ENCODE measurements around the gene CNTNAP2.
A peak's percentile ranks its signal among the peaks of the same experiment; 100 is the strongest.
"Not testable (repeated sequence)": the region's sequence is repeated elsewhere in the genome, so short reads cannot be mapped to it uniquely, and the experiment has no call there.

Gene CNTNAP2

DNA sequence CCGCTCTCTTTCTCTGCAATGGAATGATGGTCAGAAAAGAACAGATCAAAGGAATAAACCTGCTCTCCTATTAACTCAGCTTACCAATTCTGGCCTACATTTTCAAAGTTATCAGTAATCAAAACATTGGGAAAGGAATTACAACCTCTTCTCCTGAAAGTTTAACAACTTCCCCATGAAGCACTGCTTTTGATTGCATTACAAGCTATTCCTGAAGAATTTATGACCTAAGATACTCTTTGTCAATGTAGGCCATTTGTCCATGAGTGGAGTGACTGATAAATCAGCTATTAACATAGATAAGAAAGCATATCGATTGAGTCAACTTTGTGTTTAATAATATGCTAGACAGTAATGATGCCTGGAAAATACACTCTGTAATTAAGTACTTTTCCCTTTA, 2202.2 kb downstream of the CNTNAP2 start:
- TF ChIP-seq, protein P1, sequence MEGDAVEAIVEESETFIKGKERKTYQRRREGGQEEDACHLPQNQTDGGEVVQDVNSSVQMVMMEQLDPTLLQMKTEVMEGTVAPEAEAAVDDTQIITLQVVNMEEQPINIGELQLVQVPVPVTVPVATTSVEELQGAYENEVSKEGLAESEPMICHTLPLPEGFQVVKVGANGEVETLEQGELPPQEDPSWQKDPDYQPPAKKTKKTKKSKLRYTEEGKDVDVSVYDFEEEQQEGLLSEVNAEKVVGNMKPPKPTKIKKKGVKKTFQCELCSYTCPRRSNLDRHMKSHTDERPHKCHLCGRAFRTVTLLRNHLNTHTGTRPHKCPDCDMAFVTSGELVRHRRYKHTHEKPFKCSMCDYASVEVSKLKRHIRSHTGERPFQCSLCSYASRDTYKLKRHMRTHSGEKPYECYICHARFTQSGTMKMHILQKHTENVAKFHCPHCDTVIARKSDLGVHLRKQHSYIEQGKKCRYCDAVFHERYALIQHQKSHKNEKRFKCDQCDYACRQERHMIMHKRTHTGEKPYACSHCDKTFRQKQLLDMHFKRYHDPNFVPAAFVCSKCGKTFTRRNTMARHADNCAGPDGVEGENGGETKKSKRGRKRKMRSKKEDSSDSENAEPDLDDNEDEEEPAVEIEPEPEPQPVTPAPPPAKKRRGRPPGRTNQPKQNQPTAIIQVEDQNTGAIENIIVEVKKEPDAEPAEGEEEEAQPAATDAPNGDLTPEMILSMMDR (conservative IDR thresholded peaks at IDR 0.05; ENCODE audit: low read depth, low read length), result no peak
- no peak for DNase-seq (ENCODE audit: low read depth)
- no peak overlapping the region for H3K4me3 ChIP-seq (ENCODE audit: low read depth, low read length)

DNA sequence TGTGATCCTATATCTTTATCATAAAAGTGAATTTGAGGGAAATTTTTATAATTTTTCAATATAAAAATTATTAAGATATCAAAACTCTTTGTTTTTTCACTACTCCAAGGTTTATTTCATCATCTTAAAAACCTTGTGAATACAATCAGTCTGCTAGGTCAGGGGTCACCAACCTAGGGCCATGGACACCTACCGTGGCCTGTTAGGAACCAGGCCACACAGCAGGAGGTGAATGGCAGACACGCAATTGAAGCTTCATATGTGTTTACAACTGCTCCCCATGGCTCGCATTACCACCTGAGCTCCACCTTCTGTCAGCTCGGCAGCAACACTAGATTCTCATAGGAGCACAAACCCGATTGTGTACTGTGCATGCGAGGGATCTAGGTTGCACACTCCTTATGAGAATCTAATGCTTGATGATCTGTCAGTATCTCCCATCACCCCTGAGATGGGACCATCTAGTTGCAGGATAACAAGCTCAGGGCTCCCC, 2202.8 kb downstream of the CNTNAP2 start:
- TF ChIP-seq, protein P1 (conservative IDR thresholded peaks at IDR 0.05; ENCODE audit: low read depth, low read length), result no peak
- no peak for DNase-seq (ENCODE audit: low read depth)
- no peak overlapping the region for H3K4me3 ChIP-seq (ENCODE audit: low read depth, low read length)

DNA sequence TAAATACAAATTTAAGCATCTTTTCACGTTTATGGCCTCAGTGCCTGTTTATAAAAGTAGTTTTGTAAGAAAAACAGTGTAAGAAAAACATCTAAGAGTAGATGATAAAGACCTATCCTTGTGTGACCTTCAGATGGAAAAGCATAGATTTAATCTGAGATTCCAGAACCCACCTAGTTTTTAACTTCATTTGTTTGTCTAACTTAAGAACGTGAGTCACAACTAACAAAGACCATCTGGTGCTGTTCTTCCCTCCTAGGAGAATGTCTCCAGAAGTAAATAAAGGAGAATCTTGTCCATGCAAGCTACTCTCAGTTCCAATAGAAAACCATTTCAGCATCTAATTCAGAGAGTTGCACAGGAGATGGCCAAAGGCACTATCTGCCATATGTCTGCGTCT, 2208.6 kb downstream of the CNTNAP2 start:
- TF ChIP-seq, protein P1 (conservative IDR thresholded peaks at IDR 0.05; ENCODE audit: low read depth, low read length), result no peak
- DNase-seq (ENCODE audit: low read depth), result no peak
- no peak overlapping the region for H3K4me3 ChIP-seq (ENCODE audit: low read depth, low read length)

DNA sequence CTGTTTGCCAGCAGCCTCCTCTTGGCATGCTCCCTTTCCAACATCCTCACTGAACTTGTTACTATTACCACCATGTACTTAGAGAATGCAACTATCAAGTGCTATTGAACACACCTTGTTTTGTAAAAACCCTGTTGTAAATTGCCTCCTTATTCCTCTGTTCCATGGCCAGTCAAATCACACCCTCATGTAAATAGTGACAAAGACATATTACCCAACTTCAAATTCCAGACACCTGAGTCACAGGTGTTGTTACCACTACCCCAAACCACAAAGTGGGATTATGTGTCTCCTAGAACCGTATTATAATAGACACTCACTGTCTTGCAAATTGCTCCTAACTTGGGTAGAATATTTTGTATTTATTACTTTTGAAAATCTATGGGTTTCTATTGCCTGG, 2210.8 kb downstream of the CNTNAP2 start:
- no peak overlapping the region for H3K4me3 ChIP-seq (ENCODE audit: low read depth, low read length)
- DNase-seq (ENCODE audit: low read depth), result peak; percentile 4
- TF ChIP-seq, protein P1 (conservative IDR thresholded peaks at IDR 0.05; ENCODE audit: low read depth, low read length), result no peak

DNA sequence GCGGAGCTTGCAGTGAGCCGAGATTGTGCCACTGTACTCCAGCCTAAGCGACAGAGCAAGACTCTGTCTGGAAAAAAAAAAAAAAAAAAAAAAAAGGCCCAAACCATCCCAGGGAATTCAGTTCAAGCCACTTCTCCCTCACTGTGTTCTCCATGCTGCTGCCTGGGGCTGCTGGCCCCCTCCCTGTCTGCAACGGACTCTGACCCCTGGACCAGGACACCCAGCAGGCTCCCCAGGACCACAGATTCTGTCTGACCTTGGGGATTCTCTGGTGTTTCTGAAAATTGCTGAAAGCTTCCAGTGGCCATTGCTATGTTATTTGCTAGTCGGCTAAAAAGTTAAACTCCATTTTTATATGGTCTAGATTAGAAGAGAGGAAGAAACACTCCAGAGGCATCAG, 2212.3 kb downstream of the CNTNAP2 start:
- no peak for DNase-seq (ENCODE audit: low read depth)
- TF ChIP-seq, protein P1 (conservative IDR thresholded peaks at IDR 0.05; ENCODE audit: low read depth, low read length), result no peak
- no peak overlapping the region for H3K4me3 ChIP-seq (ENCODE audit: low read depth, low read length)

DNA sequence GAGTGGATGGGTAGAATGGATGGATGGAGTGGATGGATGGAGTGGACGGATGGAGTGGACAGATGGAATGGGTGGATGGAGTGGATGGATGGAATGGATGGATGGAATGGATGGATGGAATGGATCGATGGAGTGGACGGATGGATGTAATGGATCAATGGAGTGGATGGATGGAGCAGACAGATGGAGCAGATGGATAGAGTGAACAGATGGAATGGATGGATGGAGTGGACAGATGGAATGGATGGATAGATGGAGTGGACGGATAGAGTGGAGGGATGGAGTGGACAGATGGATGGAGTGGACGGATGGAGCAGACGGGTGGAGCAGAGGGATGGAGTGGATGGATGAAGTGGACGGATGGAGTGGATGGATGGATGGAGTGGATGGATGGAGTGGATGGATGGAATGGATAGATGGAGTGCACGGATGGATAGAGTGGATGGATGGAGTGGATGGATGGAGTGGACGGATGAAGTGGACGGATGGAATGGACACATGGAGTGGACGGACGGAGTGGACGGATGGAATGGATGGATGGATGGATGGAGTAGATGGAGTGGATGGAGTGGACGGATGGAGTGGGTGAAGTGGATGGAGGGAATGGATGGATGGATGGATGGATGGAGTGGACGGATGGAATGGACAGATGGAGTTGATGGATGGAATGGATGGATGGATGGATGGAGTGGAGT, 2213.7 kb downstream of the CNTNAP2 start:
- TF ChIP-seq, protein P1 (conservative IDR thresholded peaks at IDR 0.05; ENCODE audit: low read depth, low read length), result no peak
- no peak for DNase-seq (ENCODE audit: low read depth)

DNA sequence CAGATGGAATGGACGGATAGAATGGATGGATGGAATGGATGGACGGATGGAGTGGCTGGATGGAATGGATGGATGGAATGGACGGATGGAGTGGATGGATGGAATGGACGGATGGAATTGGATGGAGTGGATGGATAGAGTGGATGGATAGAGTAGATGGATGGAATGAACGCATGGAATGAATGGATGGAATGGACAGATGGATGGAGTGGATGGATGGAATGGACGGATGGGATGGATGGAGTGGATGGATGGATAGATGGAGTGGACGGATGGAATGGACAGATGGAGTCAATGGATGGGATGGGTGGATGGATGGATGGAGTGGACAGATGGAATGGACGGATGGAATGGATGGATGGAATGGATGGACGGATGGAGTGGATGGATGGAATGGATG, 2214.2 kb downstream of the CNTNAP2 start:
- no peak for DNase-seq (ENCODE audit: low read depth)
- TF ChIP-seq, protein P1 (conservative IDR thresholded peaks at IDR 0.05; ENCODE audit: low read depth, low read length), result no peak
- no peak overlapping the region for H3K4me3 ChIP-seq (ENCODE audit: low read depth, low read length)

More for the DNA sequence above, 2213.7 kb downstream of the CNTNAP2 start:
- H3K4me3 ChIP-seq (ENCODE audit: low read depth, low read length), result no peak overlapping the region

DNA sequence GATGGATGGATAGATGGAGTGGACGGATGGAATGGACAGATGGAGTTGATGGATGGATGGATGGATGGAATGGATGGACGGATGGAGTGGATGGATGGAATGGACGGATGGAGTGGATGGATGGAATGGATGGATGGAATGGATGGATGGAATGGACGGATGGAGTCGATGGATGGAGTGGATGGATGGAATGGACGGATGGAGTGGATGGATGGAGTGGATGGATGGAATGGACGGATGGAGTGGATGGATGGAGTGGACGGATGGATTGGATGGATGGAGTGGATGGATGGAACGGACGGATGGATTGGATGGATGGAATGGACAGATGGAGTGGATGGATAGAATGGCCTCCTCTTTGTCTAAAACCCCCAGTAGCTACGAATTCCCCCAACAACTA, 2214.9 kb downstream of the CNTNAP2 start:
- H3K4me3 ChIP-seq (ENCODE audit: low read depth, low read length); DNase-seq (ENCODE audit: low read depth): not testable (repeated sequence)

All from choroid plexus epithelial cell (primary cell).